Forelimb muscle (tissue), 1 donor: Measurements from ENCODE around the gene C3orf20. TPM values are rescaled to one million over a fixed set of nuclear protein-coding genes. Genes with fewer than 3 reads are reported as not detected.
"Not testable (repeated sequence)": the region's sequence is repeated elsewhere in the genome, so short reads cannot be mapped to it uniquely, and the experiment has no call there.

Source experiments
- DNase-seq: peaks from one replicate; pipeline ENCODE4 v3.0.0-alpha.2; 2013; ENCODE audit warnings: low read depth
- polyA plus RNA-seq: library from polyadenylated mRNA; unstranded; fragments of 120-200 nt; gene quantifications from one replicate; pipeline ENCODE4 v1.2.1, GENCODE V29; 2013; ENCODE audit not compliant: insufficient read length

Gene C3orf20
- polyA plus RNA-seq, 1 donor, result 0.11 TPM

DNA sequence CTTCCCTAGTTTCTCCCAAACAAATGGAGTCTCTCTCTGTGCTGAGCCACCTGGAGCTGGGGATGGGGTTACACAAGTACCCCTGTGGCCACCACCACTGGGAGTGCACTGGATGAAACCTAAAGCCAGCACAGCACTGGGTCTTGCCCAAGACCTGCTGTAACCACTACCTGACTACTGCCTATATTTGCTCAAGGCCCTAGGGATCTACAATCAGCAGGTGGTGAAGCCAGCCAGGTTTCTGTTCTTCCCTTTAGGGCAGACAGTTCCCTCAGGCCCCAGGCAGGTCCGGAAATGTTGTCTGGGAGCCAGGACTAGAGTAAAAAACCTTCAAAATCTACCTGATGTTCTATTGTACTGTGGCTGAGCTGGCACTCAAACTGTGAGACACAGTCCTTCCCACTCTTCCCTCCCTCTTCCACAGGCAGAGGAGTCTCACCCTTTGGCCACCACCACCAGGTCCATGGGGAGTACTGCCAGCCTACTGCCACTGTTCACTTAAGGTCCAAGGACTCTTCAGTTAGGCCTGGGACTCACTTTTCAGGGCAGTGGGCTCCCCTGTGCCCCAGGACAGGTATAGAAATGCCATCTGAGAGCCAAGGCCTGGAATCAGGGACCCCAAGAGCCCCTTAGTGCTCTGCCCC is 23.8 kb downstream of the C3orf20 start:
- no peak for DNase-seq

GRCh38 chr3:14699643-14700042 is 24.7 kb downstream of the C3orf20 start:
- DNase-seq, result no peak

- DNase-seq, result no peak
Measured at GRCh38 chr3:14700891-14701290, 25.9 kb downstream of the C3orf20 start.

DNA sequence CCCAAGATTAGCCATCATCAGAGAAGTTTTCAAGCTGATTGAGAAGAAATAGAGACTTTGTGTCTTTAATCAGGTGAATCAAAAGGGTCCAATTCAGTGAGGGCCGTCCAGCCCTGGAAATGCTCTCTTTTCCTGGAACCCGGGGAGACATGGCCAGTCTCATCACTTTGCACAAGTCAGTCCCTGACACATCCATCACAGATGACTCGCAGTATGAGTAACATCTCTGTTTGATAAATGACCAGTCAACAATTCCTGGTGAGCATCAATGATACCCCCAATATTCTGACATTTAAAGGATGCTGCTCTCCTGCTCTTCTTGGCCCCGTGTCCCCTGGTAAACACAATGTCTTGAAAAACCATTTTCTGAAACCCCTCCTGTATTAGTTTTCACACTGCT is 26.7 kb downstream of the C3orf20 start:
- DNase-seq, result no peak

DNA sequence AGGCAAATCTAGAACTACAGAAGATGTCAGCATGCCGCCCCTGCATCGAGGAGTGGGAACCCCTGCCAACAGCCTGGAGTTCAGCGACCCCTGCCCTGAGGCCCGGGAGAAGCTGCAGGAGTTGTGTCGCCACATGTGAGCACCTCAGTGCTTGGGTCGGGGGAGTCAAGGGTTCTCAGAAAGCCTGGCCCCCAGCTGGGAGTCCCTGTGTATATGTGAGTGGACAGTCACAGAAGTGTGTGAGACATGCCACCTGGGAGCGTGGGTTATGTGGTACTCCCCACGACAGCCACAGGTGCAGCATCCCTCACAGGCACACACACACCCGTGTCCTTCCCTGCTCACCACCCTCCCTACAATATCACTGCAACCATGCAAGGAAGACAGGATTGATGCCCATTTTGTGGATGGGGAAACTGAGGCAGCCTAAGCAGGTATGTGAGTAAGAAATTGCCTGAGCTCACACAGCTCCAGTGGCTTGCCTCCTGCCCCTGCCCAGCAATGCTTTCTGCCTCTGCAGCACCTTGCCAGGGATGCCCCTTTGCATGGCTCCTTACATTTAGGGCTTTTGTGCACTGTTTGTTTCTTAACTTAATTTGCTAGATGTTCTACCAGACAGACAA is 28.3 kb downstream of the C3orf20 start:
- no peak for DNase-seq

DNA sequence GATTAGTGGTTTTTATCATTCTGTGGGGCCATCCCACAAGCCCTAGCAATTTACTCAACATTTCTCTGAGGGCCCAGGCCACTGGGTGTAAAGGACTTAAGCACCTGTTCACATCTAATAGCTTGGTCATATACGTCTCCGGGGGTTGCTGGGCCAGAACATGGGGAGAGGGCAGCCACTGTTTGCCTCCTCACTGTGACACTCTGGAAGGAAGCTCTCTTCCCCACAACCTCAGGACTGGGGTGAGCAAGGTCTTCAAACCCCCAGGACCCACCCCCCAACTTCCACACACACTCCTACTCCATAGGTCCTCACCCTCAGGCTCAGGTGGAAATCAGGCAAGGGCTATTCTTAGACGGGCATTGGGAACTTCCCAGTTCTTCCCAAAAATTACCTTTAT is 28.9 kb downstream of the C3orf20 start:
- DNase-seq, result no peak

- DNase-seq, result no peak
Measured at GRCh38 chr3:14706096-14706495, 31.2 kb downstream of the C3orf20 start.

DNA sequence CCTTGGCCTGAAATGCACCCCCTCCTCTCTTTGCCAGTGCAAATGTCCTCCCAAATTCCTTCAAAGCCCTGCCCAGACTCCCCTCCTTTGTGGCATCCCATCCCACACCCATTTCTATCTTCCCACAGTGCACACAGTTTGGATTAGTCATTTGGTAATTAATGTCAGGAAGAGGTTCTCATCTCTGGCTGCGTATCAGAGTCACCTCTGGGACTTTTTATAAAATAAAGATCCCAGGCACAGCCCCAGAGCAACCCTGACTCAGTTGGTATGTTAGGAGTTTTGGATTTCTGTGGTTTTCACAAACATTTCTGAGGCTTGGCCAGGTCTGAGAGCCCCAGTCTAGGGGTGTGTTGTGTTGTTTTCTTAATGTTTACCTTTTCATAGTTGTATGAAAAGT is 41.6 kb downstream of the C3orf20 start:
- DNase-seq, result no peak

- DNase-seq, result no peak
Measured at GRCh38 chr3:14717307-14717706, 42.4 kb downstream of the C3orf20 start.

- DNase-seq, result no peak
Measured at GRCh38 chr3:14718539-14718938, 43.6 kb downstream of the C3orf20 start.

GRCh38 chr3:14719006-14719405 is 44.1 kb downstream of the C3orf20 start:
- DNase-seq, result no peak

GRCh38 chr3:14721126-14721864 is 46.4 kb downstream of the C3orf20 start:
- DNase-seq, result no peak

GRCh38 chr3:14725013-14725412 is 50.1 kb downstream of the C3orf20 start:
- no peak for DNase-seq

DNA sequence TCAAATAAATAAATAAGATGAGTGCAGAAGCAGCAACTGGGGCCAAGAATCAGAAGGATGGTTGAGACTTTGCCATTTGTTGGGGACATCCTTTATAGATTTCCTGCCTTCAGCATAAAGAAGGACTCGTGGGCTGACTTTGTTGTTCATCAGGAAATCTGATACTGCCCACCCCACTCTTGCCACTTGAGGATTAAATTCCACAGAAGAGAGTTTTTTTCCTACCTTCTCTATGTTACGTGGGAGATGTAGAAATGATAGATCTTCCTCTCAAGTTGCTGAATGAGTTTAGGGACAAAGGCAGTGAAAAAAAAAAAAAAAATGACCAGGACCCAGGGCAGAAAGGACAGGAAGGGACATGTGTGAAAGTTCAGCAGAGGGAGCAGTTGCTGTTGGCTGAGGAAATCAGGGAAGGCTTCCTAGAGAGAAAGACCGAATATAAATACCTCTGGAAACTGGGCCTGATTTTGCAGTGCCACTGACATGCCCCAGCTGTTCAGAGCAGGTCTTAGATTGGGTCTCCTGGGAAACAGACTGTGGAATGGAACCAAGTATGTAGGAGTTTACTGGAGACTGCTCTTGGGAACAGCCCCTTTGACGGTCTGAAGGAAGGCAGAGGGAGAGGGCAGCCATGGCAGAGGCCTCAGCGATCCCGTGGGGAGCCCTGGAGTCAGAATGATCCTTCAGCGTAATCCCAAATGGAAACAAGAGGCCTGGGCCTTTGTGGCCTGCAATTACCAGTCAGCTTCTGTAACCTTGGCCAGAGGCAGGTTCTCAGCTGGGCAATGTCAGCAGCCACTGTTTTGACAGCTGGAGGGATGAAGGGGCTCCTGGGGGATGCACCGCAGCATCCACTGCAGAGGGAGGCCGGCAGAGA is 50.9 kb downstream of the C3orf20 start:
- no peak for DNase-seq

DNA sequence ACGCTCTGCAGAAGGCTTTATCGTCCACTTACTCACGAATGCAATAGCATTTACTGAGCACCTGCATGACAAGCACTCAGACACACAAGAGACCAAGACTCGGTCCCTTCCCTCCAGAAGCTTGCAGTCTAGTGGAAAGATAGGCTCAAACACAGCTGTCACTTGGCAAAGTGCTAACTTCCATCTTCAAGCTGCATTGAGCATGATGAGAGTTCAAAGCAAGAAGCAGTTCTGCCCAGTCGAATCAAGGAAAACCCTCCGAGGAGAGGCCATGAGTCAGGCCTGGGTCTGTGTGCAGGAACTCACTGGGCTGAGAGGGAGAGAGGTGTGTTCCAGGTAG is 51.5 kb downstream of the C3orf20 start:
- no peak for DNase-seq

DNA sequence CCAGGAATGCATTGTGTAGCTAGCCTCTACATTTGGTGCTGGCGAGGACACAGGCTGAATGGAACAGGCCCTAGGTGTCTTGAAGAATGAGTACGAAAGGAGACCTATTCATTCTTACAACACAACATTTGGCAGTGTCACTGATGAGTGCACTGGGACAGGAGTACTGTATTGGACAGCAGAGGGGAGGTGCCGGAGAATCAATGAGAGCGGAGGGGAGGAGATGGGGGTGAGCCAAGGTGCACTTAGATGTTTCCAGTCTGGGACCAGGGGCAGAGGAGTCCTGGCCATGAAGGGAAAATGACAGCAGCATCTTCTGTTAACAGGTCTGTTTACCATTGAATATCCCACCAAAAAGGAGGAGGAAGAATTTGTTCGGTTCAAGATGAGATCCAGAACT is 53.2 kb downstream of the C3orf20 start:
- DNase-seq, result no peak

GRCh38 chr3:14730703-14731382 is 55.9 kb downstream of the C3orf20 start:
- no peak for DNase-seq

DNA sequence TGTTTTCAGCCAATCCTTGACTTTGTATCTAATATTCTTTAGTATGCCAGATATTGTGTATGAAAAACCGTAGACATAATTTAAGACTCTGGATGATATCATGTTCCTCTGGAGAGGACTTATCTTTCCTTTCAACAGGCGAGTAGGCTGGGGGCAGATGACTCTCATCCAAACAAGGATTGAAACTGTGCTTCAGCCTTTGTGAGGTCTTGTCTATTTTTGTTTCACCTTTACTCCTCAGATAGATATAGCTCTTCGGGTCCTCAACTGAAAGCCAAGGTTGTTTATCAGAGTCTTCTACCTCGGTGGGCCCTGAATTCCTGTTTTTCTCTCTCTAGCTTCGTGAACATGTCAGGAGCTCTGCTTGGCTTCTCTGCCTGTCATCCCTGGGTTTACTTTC is 66.0 kb downstream of the C3orf20 start:
- DNase-seq, result no peak

GRCh38 chr3:14741510-14741909 is 66.6 kb downstream of the C3orf20 start:
- no peak for DNase-seq

- DNase-seq, result no peak
Measured at GRCh38 chr3:14744556-14744955, 69.6 kb downstream of the C3orf20 start.

GRCh38 chr3:14750650-14751049 is 75.7 kb downstream of the C3orf20 start:
- no peak for DNase-seq

DNA sequence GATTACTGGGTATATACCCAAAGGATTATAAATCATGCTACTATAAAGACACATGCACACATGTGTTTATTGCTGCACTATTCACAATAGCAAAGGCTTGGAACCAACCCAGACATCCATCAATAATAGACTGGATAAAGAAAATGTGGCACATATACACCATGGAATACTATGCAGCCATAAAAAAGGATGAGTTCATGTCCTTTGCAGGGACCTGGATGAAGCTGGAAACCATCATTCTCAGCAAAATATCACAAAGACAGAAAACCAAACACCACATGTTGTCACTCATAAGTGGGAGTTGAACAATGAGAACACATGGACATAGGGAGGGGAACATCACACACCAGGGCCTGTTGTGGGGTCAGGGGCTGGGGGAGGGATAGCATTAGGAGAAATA is 78.0 kb downstream of the C3orf20 start:
- not testable (repeated sequence) for DNase-seq
